PFSK-1 (cell line): Measurements from ENCODE around the gene RFX4.

Source experiments
- POLR2AphosphoS5 ChIP-seq: IDR thresholded peaks from 2 replicates; pipeline ENCODE4 v1.6.1; 2012; ENCODE audit warnings: low read depth, mild to moderate bottlenecking, control low read depth, low read length, moderate library complexity
- SIN3A ChIP-seq: IDR thresholded peaks from 2 replicates; pipeline ENCODE4 v1.6.1; 2012; ENCODE audit warnings: mild to moderate bottlenecking, low read length, moderate library complexity, borderline replicate concordance; ENCODE audit not compliant: insufficient read depth
- TF ChIP-seq, protein P1 (sequence below), 2 experiments: IDR thresholded peaks; 2 replicates each; pipeline versions ENCODE4 v1.6.1 to v1.8.0; 2011 to 2012; ENCODE audit warnings: low read depth in 2 of 2, low read length in 2 of 2, control low read depth in 1 of 2, inconsistent platforms in 1 of 2, mild to moderate bottlenecking in 1 of 2, moderate library complexity in 1 of 2; ENCODE audit not compliant: insufficient read depth in 1 of 2

DNA sequence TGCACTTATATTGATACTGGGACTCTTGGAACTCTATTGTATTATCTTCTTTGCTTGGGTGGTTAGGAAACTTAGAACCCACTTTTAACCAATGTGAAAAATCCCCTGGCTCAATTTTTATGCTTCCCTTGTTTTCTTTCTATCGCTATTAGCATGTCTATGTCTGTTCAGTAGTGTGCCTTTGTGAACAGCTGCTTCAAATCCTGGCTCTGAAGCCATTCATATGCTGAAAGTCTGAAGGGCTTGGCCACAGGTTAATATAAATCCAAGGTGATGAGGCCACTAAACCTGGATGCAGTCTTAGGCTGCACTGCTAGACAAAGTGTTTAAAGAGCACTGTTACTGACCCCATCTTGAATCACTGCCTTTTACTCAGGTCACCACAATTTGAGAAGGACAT lies 96.8 kb downstream of the RFX4 start:
- TF ChIP-seq, protein P1, sequence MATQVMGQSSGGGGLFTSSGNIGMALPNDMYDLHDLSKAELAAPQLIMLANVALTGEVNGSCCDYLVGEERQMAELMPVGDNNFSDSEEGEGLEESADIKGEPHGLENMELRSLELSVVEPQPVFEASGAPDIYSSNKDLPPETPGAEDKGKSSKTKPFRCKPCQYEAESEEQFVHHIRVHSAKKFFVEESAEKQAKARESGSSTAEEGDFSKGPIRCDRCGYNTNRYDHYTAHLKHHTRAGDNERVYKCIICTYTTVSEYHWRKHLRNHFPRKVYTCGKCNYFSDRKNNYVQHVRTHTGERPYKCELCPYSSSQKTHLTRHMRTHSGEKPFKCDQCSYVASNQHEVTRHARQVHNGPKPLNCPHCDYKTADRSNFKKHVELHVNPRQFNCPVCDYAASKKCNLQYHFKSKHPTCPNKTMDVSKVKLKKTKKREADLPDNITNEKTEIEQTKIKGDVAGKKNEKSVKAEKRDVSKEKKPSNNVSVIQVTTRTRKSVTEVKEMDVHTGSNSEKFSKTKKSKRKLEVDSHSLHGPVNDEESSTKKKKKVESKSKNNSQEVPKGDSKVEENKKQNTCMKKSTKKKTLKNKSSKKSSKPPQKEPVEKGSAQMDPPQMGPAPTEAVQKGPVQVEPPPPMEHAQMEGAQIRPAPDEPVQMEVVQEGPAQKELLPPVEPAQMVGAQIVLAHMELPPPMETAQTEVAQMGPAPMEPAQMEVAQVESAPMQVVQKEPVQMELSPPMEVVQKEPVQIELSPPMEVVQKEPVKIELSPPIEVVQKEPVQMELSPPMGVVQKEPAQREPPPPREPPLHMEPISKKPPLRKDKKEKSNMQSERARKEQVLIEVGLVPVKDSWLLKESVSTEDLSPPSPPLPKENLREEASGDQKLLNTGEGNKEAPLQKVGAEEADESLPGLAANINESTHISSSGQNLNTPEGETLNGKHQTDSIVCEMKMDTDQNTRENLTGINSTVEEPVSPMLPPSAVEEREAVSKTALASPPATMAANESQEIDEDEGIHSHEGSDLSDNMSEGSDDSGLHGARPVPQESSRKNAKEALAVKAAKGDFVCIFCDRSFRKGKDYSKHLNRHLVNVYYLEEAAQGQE (IDR thresholded peaks at IDR 0.05; ENCODE audit: insufficient read depth in 1 of 2, low read depth in 2 of 2, low read length in 2 of 2), result no peak
- TF ChIP-seq POLR2AphosphoS5, result no peak
- TF ChIP-seq SIN3A, result no peak
